ENCODE data around the gene PSMC3IP.

- TF ChIP-seq CTCF (IDR thresholded peaks at IDR 0.05; ENCODE audit: low read depth, low read length): peak; percentile 7
- TF ChIP-seq POLR2A (IDR thresholded peaks at IDR 0.05; ENCODE audit: extremely low read depth, insufficient read length): no peak
- TF ChIP-seq MAX (IDR thresholded peaks at IDR 0.05; ENCODE audit: low read depth, low read length): no peak
- no peak for TF ChIP-seq MYC (IDR thresholded peaks at IDR 0.05; ENCODE audit: low read depth, low read length)
Observed at GRCh38 chr17:42623732-42624596, 46.4 kb upstream of the PSMC3IP start.

Measured in NB4 (cell line).